HG03135 (cell line): Measurements from ENCODE around the gene NFASC.

Experiments
- ATAC-seq: cut with Tn5 transposase; IDR thresholded peaks from one replicate; pipeline ENCODE4 v1.9.1; 2021; ENCODE audit warnings: mild to moderate bottlenecking, moderate library complexity; ENCODE audit not compliant: unreplicated experiment

Gene NFASC

DNA sequence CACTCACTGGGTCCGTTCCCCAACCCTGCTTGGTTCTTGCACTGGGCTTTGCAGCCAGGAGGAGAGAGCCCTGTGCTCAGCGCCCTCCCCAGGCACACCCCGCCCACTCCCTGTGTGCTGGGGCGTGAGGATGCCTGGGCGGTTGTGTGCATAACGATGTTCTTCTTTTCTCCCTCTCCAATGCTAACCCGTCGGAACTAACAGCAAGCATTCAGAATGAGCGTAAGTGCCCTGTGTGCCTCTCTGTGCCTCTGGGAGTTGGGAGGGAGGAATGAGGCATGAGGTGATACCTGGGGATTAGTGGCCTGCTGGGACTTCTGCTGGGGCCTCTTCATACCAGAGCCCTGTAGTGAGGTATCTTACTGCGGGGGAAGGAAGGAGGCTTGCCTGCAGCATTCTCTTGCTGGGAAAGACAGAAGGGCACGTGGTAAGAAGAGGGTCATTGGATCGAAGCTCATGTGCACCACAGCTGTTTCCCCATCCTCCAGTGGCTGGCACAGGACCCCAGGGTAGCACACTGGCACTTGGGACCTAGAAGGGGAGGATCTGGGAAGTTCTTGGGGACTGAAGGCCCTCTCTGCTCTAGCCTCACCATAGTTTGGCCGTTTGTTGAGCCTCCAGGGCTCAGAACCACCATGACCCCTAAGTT, 79.8 kb downstream of the NFASC start:
- ATAC-seq, result no peak

DNA sequence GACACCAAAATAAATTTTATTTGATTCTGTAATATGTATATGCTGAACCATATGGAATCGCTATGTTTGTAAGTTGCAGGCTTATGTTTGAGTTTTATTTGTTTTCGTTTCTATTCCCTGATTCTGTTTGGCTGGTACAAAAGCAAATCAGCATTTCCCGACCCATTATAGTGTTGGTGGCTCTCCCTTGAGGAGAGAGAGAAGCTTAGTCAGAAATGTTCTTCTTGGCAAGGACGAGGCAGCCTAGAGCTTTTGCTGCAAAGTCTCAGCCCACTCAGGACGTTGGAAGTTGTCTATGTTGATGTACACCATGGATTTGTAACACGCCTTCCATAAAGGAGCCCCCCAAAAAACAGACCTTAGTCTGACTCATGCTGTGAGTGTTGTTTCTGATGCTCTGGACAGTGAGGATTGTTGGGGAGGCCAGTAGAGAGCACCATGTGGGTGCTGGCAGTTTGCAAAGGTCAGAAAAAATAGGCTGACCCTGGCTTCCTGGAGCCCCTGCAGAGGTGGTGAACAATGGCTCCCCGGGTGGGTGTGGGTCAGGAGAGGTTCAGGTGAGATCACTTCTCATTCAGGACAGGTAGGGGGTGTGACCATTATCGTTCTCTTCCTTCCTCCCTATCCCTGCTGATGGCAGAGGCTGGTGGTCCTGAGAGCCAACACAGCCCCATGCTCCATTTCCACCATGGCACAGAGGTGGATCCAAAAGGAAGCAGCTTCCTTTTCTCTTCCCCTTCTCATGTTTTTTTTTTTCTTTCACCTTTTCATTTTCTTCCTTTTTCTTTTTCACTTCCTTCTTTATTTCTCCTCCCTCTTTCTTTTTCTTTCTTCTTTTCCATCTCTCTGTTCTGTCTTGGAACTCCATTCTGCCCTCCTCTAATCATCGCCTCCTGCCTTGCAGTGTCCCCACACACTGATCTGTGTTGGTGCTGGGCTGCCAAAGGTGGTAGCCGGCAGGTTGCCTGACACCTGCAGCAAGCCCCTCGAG, 88.0 kb downstream of the NFASC start:
- no peak for ATAC-seq

DNA sequence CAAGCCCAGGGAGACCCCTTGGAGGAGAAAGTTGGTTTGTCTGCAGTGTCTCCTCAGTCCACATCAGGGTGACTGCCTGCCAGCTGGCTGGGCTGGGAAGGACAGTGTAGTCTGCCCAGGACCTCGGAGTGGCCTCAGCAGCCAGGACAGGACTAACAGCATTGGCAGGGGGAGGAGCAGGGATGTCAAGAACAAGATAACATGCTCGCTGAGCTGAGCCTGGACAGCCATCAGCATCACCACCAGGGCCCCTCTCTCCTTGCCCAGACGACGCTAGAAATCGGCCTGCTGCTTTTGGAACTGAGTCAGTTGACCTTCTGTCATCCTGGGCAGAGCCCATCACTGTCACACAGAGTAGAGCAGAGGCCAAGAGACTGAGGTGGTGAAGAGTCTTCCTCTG, 88.7 kb downstream of the NFASC start:
- ATAC-seq, result no peak

DNA sequence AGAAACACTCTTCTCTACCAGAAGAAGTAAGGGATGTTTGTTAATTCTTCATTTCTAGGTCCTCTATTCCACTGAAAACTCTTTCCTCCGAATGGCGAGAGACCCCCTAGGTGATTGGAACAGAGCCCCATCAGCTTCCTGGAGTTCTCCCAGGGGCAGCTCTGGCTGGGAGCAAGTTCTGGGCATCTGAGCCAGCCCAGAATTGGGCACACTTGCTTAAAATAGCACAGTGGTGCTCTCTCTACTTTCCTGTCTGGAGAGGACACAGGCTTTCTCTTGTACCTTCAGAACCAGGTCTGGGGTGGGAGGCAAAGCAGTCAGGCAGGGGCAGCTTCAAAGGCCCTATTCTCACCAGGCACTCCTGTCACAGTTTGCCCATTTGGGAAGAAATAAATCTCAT, 89.2 kb downstream of the NFASC start:
- ATAC-seq, result no peak

DNA sequence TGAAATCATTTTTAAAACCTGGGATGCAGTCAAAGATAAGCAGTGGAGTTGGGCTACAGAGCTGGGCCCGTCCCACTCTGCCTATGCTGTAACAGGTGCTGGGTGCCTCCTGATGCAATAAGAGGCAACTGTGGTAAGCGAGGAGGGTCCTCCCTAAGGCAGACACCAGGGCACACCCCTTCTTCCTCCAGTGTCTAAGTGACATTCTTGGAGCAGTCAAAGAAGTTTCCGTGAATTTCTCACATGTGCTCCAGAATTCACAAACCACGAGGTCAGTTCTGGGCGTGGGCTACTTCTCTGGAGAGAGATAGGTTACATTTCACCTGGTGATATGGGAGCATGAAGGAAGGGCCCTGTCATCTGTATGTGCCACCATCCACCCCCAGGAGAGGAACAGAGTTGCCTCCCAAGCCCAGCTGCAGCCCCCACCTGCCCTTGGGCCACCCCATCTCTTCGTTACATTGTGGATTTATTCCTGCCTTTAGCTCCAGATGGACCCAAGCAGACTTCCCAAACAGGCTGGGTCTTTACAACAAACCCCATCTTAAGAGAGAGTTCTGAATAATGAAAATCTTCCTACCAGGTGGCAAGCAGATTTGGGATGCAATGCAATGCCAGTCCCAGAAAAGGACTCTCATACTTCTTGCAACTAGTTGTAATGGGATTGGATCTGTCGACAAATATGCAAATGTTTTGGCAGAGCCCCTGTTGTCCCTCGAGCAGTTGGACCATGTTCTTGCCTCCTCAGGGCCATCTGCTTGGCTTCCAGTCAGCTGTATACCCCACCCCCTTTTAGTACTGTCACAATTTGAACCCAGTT, 89.9 kb downstream of the NFASC start:
- no peak for ATAC-seq

DNA sequence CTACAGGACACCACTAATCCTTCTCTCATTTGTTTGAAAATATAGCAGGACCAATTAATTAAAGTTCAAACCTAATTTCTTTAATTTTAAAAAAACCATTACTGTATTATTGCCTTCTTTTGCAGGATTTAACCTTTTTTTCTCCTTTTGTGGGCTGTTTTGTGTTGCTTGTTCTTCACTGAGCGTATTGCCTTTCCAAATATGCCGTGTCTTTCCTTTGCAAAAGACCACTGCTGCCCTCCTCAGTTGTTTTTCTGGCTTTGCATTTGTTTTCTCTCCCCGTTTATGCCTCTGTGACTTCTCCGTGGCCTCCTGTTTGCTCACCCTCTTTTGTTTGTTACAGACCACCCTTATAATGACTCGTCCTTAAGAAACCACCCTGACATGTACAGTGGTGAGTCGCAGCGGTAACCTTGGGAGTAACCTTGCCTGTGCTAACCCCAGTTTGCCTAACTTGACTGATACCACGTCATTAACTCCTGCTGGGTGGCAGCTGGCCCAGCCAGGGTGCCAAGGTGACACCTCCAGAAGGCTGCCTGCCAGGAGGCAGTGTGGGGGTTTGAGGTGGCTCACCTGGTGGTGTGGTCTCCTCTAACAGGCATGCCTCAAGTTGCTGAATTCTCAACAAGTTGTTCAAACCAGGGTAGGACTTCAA, 91.2 kb downstream of the NFASC start:
- no peak for ATAC-seq

DNA sequence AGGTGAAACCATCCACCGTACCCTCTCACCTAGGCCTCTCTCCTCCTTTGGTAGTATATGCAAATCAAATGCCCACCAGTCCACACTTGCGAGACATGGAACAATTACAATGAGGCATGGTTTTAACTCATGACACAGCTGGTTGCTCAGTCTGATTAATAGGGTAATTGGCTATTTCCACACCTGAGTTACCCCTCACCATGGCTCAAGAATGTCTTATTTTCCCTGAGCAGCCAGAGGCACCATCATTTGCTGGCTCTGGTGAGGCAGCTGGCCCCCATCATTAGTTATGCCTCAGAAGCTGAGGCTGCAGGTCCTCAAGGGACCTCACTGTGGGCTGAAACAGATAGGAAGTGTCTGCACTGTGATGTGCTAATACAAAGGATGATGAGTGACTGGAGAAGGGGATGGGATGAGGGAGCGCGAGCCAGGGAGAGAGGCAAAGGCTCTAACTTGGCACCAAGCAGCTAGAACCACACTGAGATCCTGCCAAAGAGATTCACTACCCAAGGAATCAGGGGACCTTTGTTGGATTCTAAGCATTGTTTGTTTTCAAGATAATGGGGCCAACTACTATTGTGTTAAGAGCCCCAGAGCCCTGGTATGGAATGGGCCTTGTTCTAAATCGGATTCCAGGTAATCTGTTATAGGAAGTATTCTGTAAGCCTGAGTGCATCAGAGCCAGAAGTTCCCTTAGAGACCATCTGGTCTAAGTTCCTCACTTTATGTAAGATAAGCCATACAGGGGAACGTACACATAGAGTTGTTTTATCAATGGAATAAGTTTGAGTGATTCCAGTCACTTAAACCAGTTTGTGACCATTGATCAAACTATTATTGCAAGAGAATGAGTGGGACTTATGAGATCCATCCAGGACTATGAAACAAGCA, 92.3 kb downstream of the NFASC start:
- ATAC-seq, result no peak

DNA sequence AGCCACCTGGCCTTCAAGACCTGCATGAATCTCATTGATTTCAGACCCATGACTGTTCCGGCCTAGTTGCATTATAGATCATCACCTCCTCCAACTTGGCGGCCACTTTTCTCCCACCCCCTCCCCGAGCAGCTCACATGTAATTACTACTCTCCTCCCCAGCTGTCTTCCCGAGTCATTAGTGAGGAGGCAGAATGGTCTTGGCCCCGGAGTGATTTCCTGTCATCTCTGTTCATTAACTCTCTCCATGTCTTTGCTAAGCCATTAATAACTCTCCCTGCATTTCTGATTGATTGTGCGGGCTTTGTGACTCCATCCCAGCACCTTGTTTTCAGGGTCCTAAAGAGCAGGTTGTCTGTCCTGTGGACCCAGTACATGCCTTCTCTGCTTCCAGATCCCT, 96.8 kb downstream of the NFASC start:
- ATAC-seq, result no peak

DNA sequence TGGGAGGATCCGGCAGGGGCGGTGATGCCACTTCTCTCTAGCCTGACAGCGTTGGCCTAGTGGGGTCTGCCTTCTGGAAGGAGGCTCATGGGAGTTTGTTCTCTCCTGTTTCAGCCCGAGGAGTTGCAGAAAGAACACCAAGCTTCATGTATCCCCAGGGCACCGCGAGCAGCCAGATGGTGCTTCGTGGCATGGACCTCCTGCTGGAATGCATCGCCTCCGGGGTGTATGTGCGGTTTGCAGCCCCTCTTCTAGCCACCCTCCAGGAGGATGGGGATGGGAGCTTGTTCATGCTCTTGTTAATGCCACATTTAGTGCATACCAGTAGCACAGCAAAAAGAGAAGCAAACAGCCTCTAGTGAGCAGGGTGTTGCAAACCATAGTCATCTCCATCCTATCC, 97.5 kb downstream of the NFASC start:
- ATAC-seq, result no peak

DNA sequence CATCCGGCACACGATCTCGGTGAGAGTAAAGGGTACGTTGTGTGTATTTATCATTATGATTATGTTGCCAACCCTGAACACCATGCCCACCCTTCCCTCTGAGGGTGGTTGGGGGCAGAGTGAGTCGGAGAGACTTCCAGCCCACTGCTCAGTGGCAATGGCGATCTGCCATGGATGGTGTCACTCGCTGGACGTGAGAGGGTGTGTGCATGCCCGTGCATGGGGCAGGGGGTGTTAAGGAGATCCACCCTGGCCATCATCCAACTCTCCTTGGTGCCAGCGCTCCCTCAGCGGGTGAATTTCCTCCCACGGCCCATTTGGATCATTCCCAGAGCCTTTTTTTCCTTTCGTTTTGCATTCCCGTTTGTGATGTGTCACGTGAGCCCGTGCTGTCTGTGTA, 98.3 kb downstream of the NFASC start:
- no peak for ATAC-seq

DNA sequence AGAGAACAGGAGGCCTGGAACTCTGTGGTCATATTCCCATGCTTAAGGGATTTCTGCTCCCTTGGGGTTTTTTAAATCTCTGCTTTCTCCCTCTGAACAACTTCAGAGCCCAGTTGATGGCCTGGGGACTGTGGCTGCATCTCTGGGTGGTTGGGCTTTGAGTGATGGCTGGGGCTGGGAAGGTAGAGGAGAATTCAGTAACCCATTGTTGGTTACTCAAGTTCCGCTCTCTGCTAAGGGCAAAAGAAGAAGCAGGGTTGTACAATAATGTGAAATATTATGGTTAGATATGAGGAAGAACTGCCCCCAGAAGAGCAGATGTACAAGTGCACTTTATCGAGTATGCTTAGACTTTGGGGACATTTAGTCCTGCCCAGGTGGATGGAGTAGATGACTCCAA, 100.3 kb downstream of the NFASC start:
- ATAC-seq, result no peak

DNA sequence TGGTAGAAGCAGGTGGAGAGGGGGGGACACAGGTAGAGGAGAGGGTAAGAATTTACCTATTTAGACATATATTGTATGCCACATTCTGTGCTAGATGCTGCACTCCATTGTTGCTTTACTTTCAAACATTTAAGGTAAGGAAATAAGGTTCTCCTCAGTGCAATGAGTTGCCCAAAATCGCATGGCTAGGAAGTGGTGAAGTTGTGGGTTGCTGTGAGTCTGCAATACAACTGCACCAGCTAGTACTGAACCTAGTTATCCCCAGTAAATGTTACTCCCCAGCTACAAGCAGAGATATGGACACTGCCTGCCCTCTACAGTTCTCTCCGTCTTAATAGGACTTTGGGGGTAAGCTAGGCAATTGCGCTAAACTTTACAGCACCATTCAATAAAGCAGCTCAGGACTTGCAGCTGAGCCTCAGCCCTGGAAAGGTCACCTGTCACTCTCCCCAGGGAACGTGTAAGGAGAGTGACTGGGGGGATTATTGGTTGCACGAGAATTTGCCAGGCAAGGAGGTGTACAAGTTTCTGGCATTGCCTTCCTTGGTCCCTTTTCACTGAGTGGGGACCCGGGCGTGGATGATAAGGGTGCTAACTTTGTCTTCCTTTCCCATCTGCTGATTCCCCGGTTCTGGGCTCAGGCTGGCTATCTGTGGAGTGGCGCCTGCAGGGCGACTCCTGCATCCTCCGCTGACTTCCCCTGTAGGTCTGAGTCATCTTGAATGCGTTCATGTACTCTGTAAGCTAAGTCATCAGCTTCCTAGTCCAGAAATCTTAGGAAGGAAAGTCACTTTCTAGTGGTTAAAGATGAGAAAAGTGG, 101.1 kb downstream of the NFASC start:
- no peak for ATAC-seq

DNA sequence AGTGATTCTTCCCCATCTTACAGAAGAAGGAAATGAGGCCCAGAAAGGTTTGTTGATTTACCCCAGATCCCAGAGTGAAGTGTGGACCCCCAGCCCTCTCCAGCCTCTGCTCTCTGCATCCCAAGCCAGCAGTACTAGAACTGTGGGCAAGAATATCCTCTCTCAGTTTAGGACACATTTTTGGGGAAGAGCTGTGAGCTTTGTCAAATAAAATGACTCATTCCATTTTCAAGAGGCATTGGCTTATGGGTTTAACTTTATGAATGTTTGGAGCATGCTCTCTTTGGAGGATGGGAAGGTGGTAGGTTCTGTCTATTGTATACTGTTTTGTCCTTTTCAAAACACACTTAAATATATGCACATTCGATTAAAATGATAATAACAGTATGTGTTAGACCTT, 101.8 kb downstream of the NFASC start:
- ATAC-seq, result no peak

DNA sequence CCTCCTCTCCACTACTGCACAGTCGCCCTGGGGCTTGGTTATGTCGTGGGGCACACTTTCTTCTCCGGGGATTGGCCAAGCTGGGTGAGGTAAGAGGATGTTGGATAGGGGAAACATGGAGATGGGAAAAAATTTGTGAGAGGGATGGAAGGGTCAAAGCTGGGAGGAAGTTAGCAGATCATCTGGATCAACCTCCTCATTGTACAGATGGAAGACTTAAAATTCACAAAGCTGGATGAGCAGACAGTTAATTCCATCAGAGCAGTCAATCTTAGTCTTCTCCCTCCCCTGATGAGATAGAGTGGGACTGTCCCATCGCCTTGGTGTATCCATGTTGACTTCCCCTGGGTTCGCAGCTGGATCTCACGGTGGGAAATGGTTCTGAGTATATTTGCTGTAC, 102.8 kb downstream of the NFASC start:
- no peak for ATAC-seq

DNA sequence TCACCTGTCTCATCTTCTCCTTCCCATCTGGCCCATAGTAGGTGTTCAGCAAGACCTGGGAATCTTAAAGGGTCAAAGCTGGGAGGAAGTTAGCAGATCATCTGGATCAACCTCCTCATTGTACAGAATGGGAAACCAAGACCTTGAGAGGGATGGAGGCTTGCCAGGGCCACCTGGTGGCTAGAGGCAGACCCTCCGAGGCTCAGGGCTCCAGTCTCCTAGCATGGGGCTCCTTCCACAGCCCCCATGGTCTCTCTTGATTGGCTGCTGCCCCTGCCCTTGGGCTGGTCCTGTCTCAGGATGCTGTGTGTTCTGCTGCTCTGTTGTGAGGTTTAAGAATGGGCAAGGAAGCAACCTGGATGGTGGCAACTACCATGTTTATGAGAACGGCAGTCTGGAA, 103.7 kb downstream of the NFASC start:
- ATAC-seq, result no peak

DNA sequence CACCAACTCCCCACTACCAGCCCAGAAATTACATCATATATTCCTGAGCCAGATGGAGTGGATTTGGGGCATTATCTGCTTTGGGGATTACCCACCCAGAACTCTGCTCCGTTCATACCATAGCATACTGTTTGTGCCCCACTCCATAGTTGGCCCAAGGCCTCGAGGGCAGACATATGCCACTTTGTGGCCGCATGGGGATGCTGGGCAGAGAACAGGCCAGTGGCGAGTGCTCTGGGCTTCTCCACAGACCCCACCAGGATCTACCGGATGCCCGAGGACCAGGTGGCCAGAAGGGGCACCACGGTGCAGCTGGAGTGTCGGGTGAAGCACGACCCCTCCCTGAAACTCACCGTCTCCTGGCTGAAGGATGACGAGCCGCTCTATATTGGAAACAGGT, 104.4 kb downstream of the NFASC start:
- ATAC-seq, result no peak

DNA sequence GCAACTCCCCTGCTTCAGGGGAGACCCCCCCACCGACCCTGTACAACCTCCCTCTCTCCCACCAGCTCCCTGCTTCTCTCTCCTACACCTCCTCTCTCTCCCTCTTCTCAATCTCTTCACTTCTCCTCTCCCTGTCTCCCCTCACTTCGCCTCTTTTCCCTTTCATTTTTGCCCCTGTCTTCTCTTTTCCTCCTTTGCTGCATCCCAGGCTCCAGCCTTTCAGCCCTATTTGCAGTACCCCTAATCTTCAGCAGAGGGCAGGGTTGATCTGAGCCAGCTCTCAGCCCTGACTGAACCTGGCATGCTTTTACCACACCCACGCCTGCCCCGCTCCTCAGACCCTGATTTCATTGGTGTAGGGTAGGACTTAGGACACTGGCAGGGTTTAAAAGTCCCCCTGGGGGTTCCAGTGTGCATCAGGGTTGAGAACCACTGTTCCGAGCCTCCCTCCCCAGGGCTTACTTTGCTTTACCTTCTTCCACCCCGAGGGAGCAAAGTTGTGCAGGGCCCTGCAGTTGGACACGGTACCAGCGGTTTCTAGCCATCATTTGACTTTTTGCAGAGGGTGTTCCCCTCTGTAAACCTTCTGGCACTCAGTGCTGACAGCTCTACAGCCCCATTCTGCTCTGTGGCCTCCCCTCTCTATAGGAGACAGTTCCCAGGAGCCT, 105.0 kb downstream of the NFASC start:
- no peak for ATAC-seq

DNA sequence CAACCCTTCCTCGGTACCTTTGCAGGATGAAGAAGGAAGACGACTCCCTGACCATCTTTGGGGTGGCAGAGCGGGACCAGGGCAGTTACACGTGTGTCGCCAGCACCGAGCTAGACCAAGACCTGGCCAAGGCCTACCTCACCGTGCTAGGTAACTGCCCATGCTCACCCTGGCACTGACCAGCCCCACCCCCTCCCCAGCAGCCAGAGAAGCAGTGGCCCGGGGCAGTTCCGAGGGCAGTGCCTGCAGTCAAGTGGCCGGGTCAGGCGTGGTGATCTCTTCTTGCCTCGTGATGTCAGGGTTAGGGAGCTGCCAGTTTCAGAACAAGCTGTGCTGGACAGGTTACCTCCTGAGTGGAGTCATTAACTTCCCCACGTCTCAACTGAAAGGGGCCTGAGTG, 106.0 kb downstream of the NFASC start:
- no peak for ATAC-seq

DNA sequence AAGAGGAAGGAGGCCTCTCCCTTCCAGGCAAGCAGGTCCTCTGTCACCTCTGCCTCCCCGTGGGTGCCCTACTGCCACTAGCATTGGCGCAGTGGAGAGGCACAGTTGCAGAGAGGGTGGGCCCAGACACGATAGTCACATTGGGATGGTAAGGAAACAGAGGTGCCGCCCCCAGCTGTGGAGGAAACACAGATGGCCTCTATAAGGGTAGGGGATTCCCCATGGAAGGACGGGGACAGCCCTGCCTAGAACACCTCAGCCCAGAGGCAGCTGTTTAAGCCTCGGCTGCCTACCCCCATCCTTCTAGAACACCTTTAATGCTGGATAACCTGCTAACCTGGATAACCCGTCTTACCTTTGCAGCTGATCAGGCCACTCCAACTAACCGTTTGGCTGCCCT, 106.7 kb downstream of the NFASC start:
- ATAC-seq, result no peak
